ENCODE measurements around the gene NRXN3.

The NRXN3 gene

DNA sequence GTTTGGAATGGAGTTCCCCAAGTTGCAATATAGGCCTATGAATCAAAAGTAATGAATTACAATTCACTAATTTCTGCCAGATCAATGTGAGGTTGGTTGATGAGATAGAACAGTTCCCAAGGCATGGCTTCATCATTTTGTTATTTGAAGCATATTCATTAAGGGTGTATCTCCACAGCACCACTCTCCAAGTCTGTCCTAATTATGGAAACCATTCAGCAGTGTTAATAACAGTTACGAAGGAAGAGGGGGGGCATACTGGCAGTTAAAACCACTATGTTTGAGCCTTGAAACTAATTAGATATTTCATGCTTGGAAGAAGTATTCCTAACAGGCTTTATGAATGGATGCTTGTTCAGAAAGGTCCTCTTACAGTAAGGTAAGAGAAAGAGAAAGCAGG, 1520.8 kb downstream of the NRXN3 start:
- no peak for DNase-seq

DNA sequence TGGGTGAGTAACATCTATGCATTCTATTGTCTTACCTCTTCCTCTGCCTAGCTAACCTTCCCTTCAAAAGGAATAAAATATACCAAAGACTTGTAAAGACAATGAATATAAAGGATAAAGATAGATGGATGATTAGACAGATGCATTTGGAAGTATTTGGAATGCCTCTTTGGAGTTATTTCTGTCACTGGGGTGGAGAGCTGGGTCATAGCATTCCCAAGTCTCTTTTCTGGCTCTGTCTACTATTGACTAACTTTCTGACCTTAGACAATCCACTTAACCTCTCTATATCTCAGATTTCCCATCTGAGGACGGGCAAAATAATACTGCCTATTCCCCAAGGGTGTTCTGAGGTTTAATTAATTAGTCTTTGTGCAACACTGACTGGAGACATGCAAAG, 1523.8 kb downstream of the NRXN3 start:
- no peak for DNase-seq

DNA sequence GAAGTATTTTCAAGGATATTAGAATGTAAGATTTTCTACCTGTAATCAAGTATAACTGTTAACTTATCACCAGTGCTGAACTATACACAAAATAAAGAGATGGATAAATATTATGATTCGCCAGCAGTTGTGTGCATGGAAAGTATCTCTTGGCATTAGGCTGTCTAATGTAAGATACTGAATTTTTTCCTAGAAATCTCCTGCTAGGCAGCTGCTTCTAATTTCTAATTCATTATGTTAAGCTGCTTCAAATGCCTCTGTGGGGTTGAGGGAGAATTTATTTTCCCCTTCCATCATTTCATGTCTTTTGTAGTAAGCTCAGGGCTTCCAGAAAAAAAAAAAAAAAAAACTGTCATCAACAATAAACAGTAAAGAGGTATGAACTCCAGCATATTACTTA, 1525.1 kb downstream of the NRXN3 start:
- no peak for DNase-seq

DNA sequence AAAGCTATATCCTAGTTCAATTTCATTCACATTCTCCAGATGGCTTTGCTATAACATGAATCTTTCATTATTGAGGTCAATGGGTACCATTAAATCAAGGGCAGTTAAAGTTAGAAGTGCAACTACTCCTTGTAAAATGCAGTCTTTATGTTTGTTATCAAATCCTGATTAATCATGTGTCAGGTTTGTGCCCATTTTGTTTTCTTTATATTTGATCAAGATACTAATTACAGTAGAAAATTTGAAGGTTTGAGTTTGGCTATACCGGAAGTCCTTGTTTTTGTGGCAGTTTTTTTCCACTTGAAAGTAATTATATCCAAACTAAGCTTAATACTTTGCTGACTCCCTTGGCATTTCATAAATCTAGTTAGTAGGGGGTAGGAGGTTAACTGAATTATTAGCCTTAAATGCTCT, 1528.1 kb downstream of the NRXN3 start:
- no peak for DNase-seq

DNA sequence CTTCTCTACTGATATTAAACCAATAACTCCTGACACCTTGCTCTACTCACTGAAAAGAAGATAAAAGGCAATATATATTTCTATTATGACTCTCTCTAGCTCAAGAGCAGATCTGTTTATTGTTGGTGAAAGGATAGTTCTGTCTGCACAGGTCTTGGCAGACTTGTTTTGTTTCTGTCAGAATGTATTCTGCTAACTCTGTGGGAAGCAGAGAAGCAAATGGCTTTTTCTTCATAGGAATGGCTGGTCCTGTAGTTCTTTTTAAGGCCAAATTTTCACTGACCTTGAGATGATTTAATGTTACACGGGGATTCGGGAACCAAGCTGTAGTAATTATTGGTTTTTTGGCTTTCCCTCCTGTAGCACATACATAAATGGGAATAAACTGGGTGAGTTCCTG, 1529.0 kb downstream of the NRXN3 start:
- no peak for DNase-seq

DNA sequence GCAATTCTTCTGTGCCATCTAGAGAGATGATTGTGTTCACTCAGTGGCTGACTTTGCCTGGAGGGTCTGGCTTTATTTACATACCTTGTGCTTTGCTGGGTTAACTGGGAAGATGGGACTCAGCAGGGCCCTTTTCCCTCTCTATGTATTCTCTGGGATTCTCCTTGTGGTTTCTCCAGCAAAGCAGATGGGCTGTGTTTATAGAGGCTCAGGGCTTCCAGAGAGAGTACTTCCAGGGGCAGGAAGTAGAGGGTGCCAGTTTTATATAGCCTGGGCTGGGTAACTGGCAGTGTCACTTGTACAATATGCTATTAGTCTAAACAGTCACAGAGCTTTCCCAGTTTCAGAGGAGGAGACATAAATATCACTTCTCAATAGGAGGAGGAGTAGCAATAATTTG, 1531.2 kb downstream of the NRXN3 start:
- no peak for DNase-seq

DNA sequence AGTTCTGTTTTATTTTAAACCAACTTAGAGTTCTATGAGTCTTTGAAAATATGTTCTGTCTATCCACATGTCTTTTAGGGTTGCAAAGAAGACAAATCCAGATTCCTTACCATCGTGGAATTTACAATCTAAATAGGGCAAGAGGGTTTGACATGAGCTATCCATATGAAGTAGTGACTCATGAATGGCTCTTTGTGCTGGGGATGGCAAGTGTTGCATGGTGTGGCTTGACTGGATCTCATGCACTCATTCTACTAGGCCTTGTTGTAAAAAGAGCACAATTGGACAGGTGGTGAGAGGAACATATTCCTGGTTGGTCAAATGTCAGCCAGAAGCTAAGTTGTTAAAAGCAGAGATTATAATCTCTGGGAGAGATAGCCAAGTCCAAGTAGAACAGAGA, 1532.0 kb downstream of the NRXN3 start:
- DNase-seq: no peak

DNA sequence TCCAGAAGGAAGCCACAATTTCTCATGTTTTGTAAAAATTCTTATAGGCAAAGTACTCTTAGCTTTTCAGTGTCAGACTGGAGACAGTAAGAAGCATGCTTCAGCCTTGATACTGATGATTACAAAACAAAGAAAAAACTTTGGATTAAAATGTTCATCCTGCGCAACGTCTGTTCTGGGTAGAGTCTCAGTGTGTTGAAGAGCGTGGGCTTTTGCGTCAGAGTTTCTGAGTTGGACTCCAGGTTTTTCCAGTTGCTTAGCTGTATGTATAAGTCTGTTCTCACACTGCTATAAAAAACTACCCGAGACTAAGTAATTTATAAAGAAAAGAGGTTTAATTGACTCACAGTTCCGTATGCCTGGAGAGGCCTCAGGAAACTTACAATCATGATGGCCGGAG, 1533.0 kb downstream of the NRXN3 start:
- DNase-seq: no peak

DNA sequence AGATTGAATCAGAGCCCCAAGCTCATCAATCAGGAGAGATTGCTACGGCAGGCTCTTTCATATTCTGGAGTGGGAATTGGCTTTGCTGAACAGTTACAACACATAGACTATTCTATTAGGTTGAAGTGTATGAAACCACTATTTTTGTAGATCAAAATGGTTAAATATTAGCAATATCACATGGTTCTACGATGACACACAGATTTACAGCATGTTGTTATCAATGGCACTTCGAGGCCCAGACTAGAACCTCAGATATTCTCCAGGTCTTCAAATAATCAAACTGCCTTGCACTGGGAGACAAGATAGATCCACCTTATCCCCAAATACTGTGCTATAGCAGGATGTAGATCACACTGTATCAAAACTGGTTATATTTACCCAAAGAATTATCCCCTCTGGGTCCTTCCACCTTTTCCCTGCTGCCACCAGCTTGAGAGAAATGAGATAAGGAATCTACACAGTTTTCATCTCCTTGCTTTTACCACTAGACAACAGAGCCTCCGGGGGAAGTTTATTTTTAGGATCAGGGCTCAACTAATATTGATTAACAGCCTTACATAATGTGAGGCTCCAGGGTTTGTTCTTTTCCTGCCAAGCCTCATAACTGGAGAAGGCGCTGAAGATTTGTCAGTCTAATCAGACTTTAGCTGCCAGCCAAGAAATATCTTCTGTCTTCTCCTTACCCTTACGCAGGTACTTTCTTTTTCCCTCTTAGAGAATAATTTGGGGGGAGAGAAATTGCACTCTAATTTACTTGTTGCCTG, 1534.1 kb downstream of the NRXN3 start:
- no peak for DNase-seq

DNA sequence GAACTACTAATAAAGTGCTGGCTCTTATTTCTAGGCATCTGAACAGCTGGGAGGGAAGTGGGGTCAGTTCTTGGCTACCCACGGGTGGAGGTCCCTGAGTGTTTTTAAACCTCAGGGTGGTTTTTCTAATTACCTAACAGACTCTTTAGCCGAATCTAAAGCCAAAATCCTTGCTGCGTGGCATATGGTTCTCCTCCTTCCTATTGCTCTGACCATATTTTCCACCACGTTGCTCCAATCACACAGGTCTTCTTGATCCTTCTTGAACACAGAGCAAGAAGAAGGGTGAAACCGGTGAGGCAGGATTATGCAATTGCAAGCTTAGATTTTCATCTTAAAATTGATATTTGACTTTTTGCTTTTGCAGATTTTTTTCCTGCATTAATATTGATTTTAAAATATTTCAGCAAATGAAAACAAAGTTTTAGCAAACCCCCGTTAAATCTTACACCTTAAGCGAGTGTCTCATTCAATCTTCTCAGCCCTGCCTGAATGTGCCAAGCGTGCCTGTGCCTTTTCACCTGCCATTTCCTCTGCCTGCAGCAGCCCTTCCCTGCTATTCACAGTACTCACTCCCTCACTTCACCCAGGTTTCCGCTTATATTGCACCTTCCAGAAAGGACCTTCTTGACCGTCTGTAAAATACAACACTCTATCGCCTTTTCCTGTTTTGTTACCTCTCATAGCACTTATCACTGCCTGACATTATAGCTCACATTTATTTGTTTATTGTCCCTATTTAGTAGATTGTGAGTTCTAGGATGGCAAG, 1535.1 kb downstream of the NRXN3 start:
- DNase-seq: no peak

DNA sequence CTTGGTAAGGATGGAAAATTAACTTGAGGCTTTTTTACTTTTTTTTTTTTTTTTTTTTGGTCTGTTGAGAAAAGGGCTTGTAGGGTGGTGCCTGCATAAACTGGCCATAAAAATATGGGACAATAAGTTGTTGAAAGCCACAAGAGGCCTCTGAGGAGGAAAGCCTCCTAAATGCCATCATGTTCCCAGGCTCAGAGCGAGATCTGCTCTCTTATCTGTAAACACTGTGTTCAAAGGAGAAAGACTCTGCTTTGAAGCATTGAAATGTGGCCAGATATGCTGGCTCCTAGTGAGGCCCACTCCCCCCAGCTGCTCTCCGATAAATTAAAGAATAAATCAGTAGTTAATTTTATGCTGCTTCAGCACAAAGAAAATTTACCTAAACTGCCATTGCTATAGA, 1536.2 kb downstream of the NRXN3 start:
- DNase-seq: no peak

DNA sequence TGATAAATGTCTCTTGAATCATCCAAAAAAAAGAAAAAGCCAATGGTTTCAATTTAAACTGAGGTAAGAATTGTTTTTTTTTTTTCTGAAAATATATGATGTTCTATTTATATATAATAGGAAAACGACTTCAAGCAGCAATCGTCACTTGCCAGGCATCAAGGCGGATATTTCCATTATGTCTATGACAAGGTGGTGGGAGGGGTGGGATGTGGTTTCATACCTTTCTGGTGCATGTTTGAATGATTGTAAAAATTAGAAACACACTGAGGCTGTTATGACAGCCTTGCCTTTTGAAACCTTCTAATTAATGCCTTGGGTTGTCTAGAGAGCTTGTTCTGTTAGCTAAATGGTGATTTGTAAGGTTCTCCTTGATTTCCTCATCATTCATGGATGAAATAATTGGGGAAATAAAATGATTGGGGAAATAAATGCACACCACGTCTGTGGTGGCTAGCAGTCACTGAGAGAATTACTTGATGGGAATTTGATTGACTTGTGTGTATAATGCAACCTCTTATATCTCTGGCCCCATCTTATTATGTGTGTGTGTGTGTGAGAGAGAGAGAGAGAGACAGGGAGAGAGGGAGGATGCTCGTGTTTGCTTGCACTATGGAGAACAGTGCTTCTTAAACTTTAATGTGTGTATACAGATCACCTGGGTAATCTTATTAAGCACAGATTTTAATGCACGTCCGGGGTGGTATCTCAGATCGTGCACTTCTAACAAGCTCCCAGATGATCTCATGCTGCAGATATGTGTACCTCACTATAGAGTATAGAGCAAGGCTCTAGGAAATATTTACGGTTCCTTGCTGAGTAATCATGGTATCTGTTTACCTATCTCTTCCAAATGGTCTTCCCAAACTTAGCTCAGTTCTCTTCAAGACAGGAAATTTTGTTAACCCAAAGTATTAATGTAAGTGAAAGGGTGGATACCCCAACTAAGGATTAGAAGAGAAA, 1538.5 kb downstream of the NRXN3 start:
- DNase-seq: peak; percentile 17

DNA sequence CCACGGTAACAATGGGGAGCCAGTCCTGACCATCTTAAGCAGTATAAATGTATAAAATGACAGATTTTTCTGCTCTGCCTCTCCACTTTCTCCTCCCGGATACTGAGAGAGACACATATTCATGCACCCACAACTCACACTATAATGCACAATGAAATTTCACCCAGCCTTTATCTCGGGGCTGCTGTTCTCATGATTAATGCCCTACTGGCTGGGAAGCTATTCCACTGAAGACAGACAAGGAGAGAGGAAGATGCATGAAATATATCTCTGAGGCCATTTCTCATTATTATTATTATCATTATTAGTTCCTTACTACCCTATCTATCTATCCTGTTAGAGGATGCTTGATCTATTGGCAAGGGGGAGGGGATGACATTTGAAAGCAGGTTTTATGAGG, 1539.4 kb downstream of the NRXN3 start:
- DNase-seq: no peak

DNA sequence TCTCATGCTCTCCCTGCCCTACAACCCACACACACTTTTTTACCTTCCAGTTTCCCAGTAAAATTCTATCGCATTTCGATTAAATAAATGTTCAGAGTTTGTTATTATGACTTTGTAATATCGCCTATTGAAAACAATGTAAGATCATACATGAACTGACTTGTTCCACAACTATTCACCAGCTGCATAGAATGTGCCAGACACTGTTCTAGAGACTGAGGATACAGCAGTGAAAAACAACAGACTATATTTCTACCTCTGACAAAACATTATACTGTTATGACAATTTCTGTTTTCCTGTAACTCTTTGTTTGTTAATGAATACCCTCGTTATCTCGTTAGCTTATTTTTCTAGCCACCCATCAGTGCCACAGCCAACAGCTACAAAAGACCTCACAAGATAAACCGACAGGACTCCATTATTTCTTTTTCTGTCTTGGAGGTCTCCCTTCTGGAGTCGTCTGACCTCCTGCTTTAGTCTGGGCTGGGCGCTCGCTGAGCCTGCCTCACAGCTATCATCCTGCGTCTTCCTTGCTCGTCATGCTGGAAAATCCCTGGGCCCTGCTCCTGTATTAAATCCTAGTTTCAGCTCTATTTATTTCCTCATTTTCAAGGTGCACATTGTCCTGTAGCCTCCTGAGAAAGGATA, 1542.3 kb downstream of the NRXN3 start:
- DNase-seq: no peak

DNA sequence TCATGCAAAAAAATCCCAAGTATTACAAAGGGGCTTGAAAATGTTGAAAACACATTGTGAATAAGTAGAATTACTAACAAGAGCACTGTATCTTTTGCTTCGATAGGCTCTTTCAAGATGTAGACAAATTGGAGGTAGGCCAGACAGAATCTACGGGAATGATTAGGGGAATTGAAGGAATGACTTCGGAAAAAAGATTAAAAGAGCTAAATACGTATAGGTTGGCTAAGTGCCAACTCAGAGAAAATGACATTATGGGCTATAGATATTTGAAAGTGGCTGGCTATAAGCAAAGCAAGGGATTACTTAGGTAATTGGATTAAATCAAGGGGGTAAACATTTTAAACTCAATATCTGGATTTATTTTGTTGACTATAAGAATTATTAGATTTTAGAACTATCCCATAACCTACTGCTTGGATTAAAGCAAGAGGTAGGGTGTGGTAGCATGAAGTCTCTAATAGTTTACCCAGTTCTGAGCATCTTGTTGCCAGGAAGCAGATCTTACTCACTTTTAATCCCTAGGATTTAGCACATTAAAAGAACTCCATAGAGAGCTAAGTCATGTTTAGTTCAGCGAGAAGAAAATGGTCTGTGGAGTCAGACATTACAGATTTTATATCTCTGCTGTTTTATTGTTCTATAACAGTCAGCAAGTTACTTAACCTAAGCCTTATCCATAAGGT, 1551.4 kb downstream of the NRXN3 start:
- no peak for DNase-seq

DNA sequence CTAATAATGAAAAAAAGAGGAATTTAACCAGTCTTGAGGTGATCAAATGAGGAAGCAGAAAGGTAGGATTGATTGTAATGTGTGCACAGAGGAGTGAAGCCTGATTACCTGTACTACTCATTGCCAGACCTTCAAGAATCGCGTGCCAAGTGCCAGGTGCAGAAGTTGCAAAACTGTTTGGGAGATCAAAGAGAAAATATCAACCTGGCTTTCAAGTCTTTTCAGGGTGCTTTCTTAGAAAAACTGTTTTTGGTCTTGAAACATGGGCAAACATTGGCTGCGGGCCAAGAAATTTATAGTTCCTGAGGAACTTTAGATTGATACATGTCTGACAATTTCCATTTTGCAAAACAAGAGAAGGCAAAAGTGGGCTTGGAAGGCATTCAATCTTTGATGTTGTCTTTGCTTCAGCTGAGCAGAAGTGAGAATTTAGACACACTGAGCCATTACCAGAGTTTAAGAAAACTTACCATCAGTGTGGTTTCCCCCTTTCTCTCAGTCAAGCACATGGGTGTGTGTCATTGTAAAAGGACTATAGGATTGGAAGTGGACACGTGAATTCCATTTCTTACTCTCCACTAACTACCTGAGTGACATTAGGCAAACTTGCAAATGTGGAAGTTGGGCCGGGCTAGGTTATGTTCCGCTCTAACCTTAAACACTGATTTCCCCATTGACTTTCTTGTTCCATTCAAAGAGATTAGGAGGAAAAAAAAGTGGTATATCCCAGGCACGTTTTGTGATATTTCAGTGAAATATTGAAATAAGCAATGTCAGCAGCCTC, 1555.0 kb downstream of the NRXN3 start:
- DNase-seq: no peak

DNA sequence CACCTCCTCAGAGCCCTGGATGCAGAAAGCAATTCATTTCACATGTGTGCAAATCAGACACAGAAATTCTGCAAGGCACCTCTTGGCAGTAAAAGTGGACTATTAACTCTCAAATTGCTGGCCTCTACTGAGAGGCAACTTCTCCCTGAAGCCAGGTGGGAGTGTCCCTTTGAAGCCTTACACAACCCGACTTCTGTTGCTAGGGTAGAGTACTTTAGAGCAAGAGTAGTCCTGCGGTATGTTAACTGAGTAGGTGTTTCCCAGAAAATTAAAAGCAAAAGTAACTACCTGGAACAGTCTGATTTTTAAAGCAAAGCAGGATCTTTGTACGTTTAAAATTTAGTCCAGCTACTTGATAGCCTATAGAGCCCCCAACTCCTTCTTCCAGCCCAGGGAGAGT, 1557.7 kb downstream of the NRXN3 start:
- no peak for DNase-seq

DNA sequence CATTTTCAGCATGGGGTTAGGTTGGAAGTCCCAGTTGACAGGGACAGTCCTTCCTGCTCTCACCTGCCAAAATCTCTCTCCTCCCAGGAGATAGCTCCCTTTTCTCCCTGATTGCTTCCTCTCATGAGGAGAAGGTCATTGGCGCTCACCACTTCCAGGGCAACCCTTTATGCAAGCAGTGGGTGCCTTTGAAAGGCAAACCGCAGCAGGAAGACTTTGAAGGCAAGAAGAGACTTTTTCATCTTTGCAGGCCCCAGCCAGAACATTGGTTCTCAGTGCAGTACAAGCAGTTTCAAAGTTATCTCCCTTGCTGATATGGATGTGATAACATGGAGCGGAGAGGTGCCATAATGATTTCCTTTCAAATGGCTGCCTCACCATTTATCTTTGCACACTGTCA, 1558.2 kb downstream of the NRXN3 start:
- no peak for DNase-seq

DNA sequence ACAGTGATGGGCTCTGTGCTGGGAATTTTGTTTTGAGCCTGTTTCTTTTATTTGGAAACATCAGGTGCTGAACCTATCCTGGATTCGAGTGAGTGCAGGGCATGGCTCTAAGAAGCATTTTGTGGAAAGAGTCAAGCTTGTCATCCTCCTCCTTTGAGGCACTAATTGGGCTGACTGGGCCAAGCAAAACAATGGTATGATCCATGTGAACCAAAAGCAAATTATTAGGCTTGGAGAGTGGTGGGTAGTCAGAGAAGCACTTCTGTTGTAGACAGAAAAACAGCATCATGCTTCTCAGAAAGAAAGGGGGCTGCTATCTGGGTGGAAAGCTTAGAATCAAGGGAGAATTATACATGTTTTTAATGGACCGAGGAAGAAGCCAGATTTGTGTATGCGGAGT, 1559.6 kb downstream of the NRXN3 start:
- DNase-seq: no peak

DNA sequence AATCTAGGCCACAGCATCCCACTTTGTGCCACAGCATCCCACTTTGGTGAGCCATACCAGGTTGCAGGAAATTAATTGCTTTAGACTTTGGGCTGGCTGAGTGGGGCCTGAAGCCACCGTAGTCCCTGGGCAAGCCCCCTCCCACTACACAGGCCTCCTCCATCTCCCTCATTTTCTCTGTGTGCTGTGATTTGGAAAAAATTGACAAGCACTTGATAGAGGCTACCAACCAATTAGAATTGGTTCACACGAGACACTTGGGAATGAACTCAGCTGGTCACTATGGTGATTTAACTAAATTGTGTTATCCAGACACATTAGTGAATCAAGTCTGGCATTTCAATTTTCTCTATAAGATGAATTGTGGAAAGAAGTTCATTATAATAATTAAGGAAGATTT, 1560.0 kb downstream of the NRXN3 start:
- DNase-seq: no peak

DNA sequence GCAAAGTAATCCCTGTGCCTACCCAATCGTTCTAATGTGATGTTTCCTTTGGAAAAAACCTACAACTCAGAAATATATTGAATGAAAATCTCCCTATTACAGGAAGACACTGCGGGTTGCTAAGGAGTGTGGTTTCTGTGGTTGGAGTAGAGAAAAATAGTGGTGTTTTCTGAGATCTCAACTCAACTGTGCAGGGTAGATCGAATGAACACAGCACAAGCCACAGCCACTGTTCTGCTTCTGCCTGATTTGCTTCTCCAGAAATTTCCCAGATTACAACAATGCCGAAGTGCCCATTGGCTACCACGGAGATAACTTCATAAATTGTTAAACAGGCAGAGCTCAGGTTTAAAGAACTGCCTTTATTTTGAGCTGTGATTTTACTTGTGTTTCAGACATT, 1560.8 kb downstream of the NRXN3 start:
- no peak for DNase-seq

Data from DMS153 (cell line).